Prostate gland (tissue), 2 donors: Measurements from ENCODE around the gene UVSSA.

Experiments used
- CTCF ChIP-seq, 4 experiments: fragments of 200-600 bp in 2 of 4; fragments of 450-650 bp in 2 of 4; sonication (generic) in 2 of 4; IDR thresholded peaks; 1 replicate in 3 of 4; 2 replicates in 1 of 4; pipeline ENCODE4 v1.5.1; 2016 to 2019; ENCODE audit warnings: antibody characterized with exemption in 4 of 4, mild to moderate bottlenecking in 2 of 4, moderate library complexity in 2 of 4
- POLR2A ChIP-seq: fragments of 450-650 bp; IDR thresholded peaks from one replicate; pipeline ENCODE4 v1.6.1; 2016; ENCODE audit warnings: antibody characterized with exemption, mild to moderate bottlenecking
- POLR2AphosphoS5 ChIP-seq: sonication (generic); formaldehyde crosslinking; IDR thresholded peaks from one replicate; pipeline ENCODE4 v1.6.1; 2017; ENCODE audit warnings: antibody characterized with exemption

- TF ChIP-seq CTCF (IDR thresholded peaks at IDR 0.05) (peak; percentile 43 to 82 (median 74)), POLR2AphosphoS5 (no peak), POLR2A (no peak)
These were observed 9.4 kb downstream of the UVSSA start for GRCh38 chr4:1356181-1356998.
